Measurements from ENCODE around the gene IPO13. TPM values are rescaled to one million over a fixed set of nuclear protein-coding genes. Genes with fewer than 3 reads are reported as not detected.

The IPO13 gene
- total RNA-seq, 2 experiments from 2014 or later = 23.7 to 24.5 TPM

GRCh38 chr1:43956234-43956633, 9.5 kb downstream of the IPO13 start:
- no peak overlapping the region for H3K4me3 Mint-ChIP-seq
- ChIA-PET POLR2A (interaction anchor here (1.3 kb wide), 1 partner anchor 9 kb away, joined by 3 read pairs; the partner anchor contains the start of gene IPO13), CTCF (interaction anchor here (1.0 to 3.6 kb wide), 3 partner anchors 10 to 193 kb away, joined by 3 to 16 read pairs (median 9); partner anchors contain the start of genes ARTN and IPO13)
- ATAC-seq (no peak), DNase-seq (no peak)
- H3K9me3 Mint-ChIP-seq (ENCODE audit: insufficient read depth) = no peaks in the 10 kb centered on the region
- H3K36me3 Mint-ChIP-seq (ENCODE audit: low read depth) = peaks cover 10% of the 10 kb centered on the region
- no peaks in the 10 kb centered on the region for H3K27me3 Mint-ChIP-seq (ENCODE audit: low read depth)
- no peak overlapping the region for H3K27ac Mint-ChIP-seq
- no peaks in the 10 kb centered on the region for H3K4me1 Mint-ChIP-seq (ENCODE audit: low read depth)

- H3K4me3 Mint-ChIP-seq = no peak overlapping the region
- CTCF ChIA-PET = interaction anchor here (1.2 to 3.6 kb wide), 2 partner anchors 23 to 194 kb away, joined by 5 to 16 read pairs; partner anchors contain the start of gene ARTN
- peaks cover 15% of the 10 kb centered on the region for H3K36me3 Mint-ChIP-seq (ENCODE audit: low read depth)
- no peak overlapping the region for H3K27ac Mint-ChIP-seq
- no peaks in the 10 kb centered on the region for H3K27me3 Mint-ChIP-seq (ENCODE audit: low read depth)
- no peak for ATAC-seq
- POLR2A ChIA-PET = interaction anchor here (1.3 kb wide), 1 partner anchor 10 kb away, joined by 3 read pairs; the partner anchor contains the start of gene IPO13
- DNase-seq = no peak
- H3K9me3 Mint-ChIP-seq (ENCODE audit: insufficient read depth) = no peaks in the 10 kb centered on the region
- H3K4me1 Mint-ChIP-seq (ENCODE audit: low read depth) = peaks cover 4% of the 10 kb centered on the region
Measured at GRCh38 chr1:43957407-43958040, 10.8 kb downstream of the IPO13 start.

GRCh38 chr1:43958351-43959255, 11.9 kb downstream of the IPO13 start:
- Mint-ChIP-seq H3K9me3 (ENCODE audit: insufficient read depth) (no peaks in the 10 kb centered on the region), H3K36me3 (ENCODE audit: low read depth) (peaks cover 15% of the 10 kb centered on the region), H3K27me3 (ENCODE audit: low read depth) (no peaks in the 10 kb centered on the region), H3K4me1 (ENCODE audit: low read depth) (peaks cover 14% of the 10 kb centered on the region), H3K27ac (no peak overlapping the region), H3K4me3 (no peak overlapping the region)
- ATAC-seq (no peak), DNase-seq (no peak)
- POLR2A ChIA-PET = no interaction called here
- CTCF ChIA-PET = interaction anchor here (1.2 to 1.7 kb wide), 2 partner anchors 11 to 195 kb away, joined by 5 read pairs; partner anchors contain the start of gene IPO13

- CTCF ChIA-PET = no interaction called here
- Mint-ChIP-seq H3K27ac (no peak overlapping the region), H3K9me3 (ENCODE audit: insufficient read depth) (no peaks in the 10 kb centered on the region), H3K4me1 (ENCODE audit: low read depth) (peaks cover 14% of the 10 kb centered on the region), H3K27me3 (ENCODE audit: low read depth) (no peaks in the 10 kb centered on the region), H3K4me3 (no peak overlapping the region), H3K36me3 (ENCODE audit: low read depth) (peaks cover 15% of the 10 kb centered on the region)
- no peak for ATAC-seq
- POLR2A ChIA-PET = no interaction called here
- no peak for DNase-seq
Measured at GRCh38 chr1:43960798-43961197, 14.0 kb downstream of the IPO13 start.

GRCh38 chr1:43961692-43962091, 14.9 kb downstream of the IPO13 start:
- CTCF ChIA-PET = interaction anchor here (1.9 kb wide), 1 partner anchor 27 kb away, joined by 8 read pairs; the partner anchor contains the start of gene ARTN
- DNase-seq (no peak), ATAC-seq (no peak)
- H3K27me3 Mint-ChIP-seq (ENCODE audit: low read depth) = no peaks in the 10 kb centered on the region
- no peak overlapping the region for H3K4me3 Mint-ChIP-seq
- POLR2A ChIA-PET = no interaction called here
- H3K4me1 Mint-ChIP-seq (ENCODE audit: low read depth) = peaks cover 14% of the 10 kb centered on the region
- H3K27ac Mint-ChIP-seq = no peak overlapping the region
- peaks cover 15% of the 10 kb centered on the region for H3K36me3 Mint-ChIP-seq (ENCODE audit: low read depth)
- H3K9me3 Mint-ChIP-seq (ENCODE audit: insufficient read depth) = no peaks in the 10 kb centered on the region

GRCh38 chr1:43962324-43962723, 15.6 kb downstream of the IPO13 start:
- peaks cover 13% of the 10 kb centered on the region for H3K36me3 Mint-ChIP-seq (ENCODE audit: low read depth)
- no peaks in the 10 kb centered on the region for H3K27me3 Mint-ChIP-seq (ENCODE audit: low read depth)
- peaks cover 14% of the 10 kb centered on the region for H3K4me1 Mint-ChIP-seq (ENCODE audit: low read depth)
- no peaks in the 10 kb centered on the region for H3K9me3 Mint-ChIP-seq (ENCODE audit: insufficient read depth)
- ATAC-seq = no peak
- no peak overlapping the region for H3K4me3 Mint-ChIP-seq
- no peak for DNase-seq
- POLR2A ChIA-PET = no interaction called here
- H3K27ac Mint-ChIP-seq = peak overlapping the region; percentile 2
- CTCF ChIA-PET = interaction anchor here (1.9 kb wide), 1 partner anchor 28 kb away, joined by 8 read pairs; the partner anchor contains the start of gene ARTN

GRCh38 chr1:43963006-43963405, 16.3 kb downstream of the IPO13 start:
- Mint-ChIP-seq H3K4me3 (no peak overlapping the region), H3K36me3 (ENCODE audit: low read depth) (peaks cover 14% of the 10 kb centered on the region), H3K4me1 (ENCODE audit: low read depth) (peaks cover 14% of the 10 kb centered on the region), H3K27ac (no peak overlapping the region), H3K9me3 (ENCODE audit: insufficient read depth) (no peaks in the 10 kb centered on the region), H3K27me3 (ENCODE audit: low read depth) (no peaks in the 10 kb centered on the region)
- no peak for DNase-seq
- ChIA-PET POLR2A (no interaction called here), CTCF (interaction anchor here (1.9 kb wide), 1 partner anchor 28 kb away, joined by 8 read pairs; the partner anchor contains the start of gene ARTN)
- ATAC-seq = no peak

GRCh38 chr1:43963890-43964289, 17.1 kb downstream of the IPO13 start:
- no peak overlapping the region for H3K4me3 Mint-ChIP-seq
- ChIA-PET POLR2A (interaction anchor here (0.7 kb wide), 1 partner anchor 423 kb away, joined by 3 read pairs; no protein-coding TSS in a partner anchor), CTCF (interaction anchor here (1.9 kb wide), 1 partner anchor 29 kb away, joined by 8 read pairs; the partner anchor contains the start of gene ARTN)
- H3K36me3 Mint-ChIP-seq (ENCODE audit: low read depth) = peaks cover 13% of the 10 kb centered on the region
- DNase-seq (no peak), ATAC-seq (no peak)
- peaks cover 14% of the 10 kb centered on the region for H3K4me1 Mint-ChIP-seq (ENCODE audit: low read depth)
- H3K27me3 Mint-ChIP-seq (ENCODE audit: low read depth) = no peaks in the 10 kb centered on the region
- no peak overlapping the region for H3K27ac Mint-ChIP-seq
- no peaks in the 10 kb centered on the region for H3K9me3 Mint-ChIP-seq (ENCODE audit: insufficient read depth)

GRCh38 chr1:43965316-43965715, 18.6 kb downstream of the IPO13 start:
- DNase-seq (no peak), ATAC-seq (no peak)
- Mint-ChIP-seq H3K27ac (no peak overlapping the region), H3K4me3 (no peak overlapping the region), H3K36me3 (ENCODE audit: low read depth) (peaks cover 10% of the 10 kb centered on the region), H3K4me1 (ENCODE audit: low read depth) (peaks cover 25% of the 10 kb centered on the region), H3K27me3 (ENCODE audit: low read depth) (no peaks in the 10 kb centered on the region), H3K9me3 (ENCODE audit: insufficient read depth) (no peaks in the 10 kb centered on the region)
- CTCF ChIA-PET = interaction anchor here (0.7 kb wide), 1 partner anchor 13 kb away, joined by 4 read pairs; no protein-coding TSS in a partner anchor
- POLR2A ChIA-PET = no interaction called here

- no peak overlapping the region for H3K4me3 Mint-ChIP-seq
- ATAC-seq (no peak), DNase-seq (peak; percentile 67)
- ChIA-PET CTCF (interaction anchor here (1.0 to 1.8 kb wide), 2 partner anchors 34 to 80 kb away, joined by 4 read pairs; no protein-coding TSS in a partner anchor), POLR2A (no interaction called here)
- no peaks in the 10 kb centered on the region for H3K9me3 Mint-ChIP-seq (ENCODE audit: insufficient read depth)
- peaks cover 19% of the 10 kb centered on the region for H3K36me3 Mint-ChIP-seq (ENCODE audit: low read depth)
- no peaks in the 10 kb centered on the region for H3K27me3 Mint-ChIP-seq (ENCODE audit: low read depth)
- H3K4me1 Mint-ChIP-seq (ENCODE audit: low read depth) = peaks cover 23% of the 10 kb centered on the region
- no peak overlapping the region for H3K27ac Mint-ChIP-seq
Measured at GRCh38 chr1:43968348-43968948, 21.7 kb downstream of the IPO13 start.

- Mint-ChIP-seq H3K4me3 (peak overlapping the region; percentile 97), H3K27me3 (ENCODE audit: low read depth) (no peaks in the 10 kb centered on the region), H3K36me3 (ENCODE audit: low read depth) (peaks cover 23% of the 10 kb centered on the region), H3K27ac (peak overlapping the region; percentile 86), H3K4me1 (ENCODE audit: low read depth) (peaks cover 32% of the 10 kb centered on the region), H3K9me3 (ENCODE audit: insufficient read depth) (no peaks in the 10 kb centered on the region)
- POLR2A ChIA-PET = interaction anchor here (0.7 to 1.8 kb wide), 2 partner anchors 22 to 23 kb away, joined by 3 to 6 read pairs; partner anchors contain the start of gene IPO13
- CTCF ChIA-PET = interaction anchor here (0.9 to 1.6 kb wide), 4 partner anchors 20 to 206 kb away, joined by 3 to 4 read pairs (median 4); no protein-coding TSS in a partner anchor
- no peak for DNase-seq
- no peak for ATAC-seq
Measured at GRCh38 chr1:43969416-43969745, 22.6 kb downstream of the IPO13 start.
